IMR-90 (cell line): ENCODE measurements around the gene CCDC88B.

Experiments used
- CEBPB ChIP-seq: IDR thresholded peaks from 2 replicates; pipeline ENCODE4 v1.6.1; 2012; ENCODE audit warnings: low read depth, low read length, improper control_type of control experiment
- CHD1 ChIP-seq: IDR thresholded peaks from 2 replicates; pipeline ENCODE4 v1.6.1; 2012; ENCODE audit warnings: low read depth, low read length, improper control_type of control experiment
- MAFK ChIP-seq: IDR thresholded peaks from 2 replicates; pipeline ENCODE4 v1.6.1; 2012; ENCODE audit warnings: low read depth, low read length, improper control_type of control experiment
- MAZ ChIP-seq: IDR thresholded peaks from 2 replicates; pipeline ENCODE4 v1.6.1; 2012; ENCODE audit warnings: low read depth, mild to moderate bottlenecking, low read length, improper control_type of control experiment, moderate library complexity, borderline replicate concordance
- POLR2A ChIP-seq: IDR thresholded peaks from 2 replicates; pipeline ENCODE4 v1.6.1; 2012; ENCODE audit warnings: mild to moderate bottlenecking, low read depth, low read length
- TF ChIP-seq, protein P1 (sequence below): conservative IDR thresholded peaks from 2 replicates; pipeline ENCODE4 v1.5.1; 2012; ENCODE audit warnings: mild to moderate bottlenecking, low read depth, low read length, improper control_type of control experiment

DNA sequence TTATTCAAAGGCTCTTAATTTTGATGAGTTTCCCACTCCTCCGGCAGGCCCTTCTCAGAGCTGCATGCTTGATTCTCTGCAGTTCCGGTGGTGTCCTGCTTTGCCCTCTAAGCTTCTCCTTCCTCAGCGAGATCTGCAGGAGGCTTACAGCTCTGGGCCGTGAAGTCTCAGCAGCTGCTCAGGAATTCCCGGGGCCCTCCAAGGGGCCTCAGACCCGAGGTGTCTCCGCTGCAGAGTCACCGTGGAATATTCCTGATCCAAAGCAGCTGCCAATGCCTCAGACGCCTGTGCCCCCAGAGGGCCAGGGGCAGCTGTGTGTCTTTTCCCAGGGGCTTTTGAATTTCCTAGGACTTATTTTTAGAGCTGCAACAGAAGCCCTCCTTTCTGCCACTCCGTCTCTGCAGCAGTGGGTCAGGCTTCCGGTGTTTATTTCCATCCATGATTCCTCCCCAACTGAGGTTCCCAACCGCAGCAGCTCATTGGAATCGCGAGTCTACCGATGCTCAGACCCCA is 56.1 kb downstream of the CCDC88B start:
- TF ChIP-seq POLR2A (no peak), CEBPB (no peak), MAZ (no peak), MAFK (no peak), CHD1 (no peak)
- TF ChIP-seq, protein P1, sequence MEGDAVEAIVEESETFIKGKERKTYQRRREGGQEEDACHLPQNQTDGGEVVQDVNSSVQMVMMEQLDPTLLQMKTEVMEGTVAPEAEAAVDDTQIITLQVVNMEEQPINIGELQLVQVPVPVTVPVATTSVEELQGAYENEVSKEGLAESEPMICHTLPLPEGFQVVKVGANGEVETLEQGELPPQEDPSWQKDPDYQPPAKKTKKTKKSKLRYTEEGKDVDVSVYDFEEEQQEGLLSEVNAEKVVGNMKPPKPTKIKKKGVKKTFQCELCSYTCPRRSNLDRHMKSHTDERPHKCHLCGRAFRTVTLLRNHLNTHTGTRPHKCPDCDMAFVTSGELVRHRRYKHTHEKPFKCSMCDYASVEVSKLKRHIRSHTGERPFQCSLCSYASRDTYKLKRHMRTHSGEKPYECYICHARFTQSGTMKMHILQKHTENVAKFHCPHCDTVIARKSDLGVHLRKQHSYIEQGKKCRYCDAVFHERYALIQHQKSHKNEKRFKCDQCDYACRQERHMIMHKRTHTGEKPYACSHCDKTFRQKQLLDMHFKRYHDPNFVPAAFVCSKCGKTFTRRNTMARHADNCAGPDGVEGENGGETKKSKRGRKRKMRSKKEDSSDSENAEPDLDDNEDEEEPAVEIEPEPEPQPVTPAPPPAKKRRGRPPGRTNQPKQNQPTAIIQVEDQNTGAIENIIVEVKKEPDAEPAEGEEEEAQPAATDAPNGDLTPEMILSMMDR: no peak
